Muscle layer of colon (tissue), 2 donors: ENCODE data around the gene TBC1D10B.
"Not testable (repeated sequence)": the region's sequence is repeated elsewhere in the genome, so short reads cannot be mapped to it uniquely, and the experiment has no call there.

Experiments
- H3K27ac ChIP-seq: one replicate; pipeline ENCODE4 v1.7.0; 2013; ENCODE audit warnings: low read depth, mild to moderate bottlenecking, low read length, moderate library complexity
- H3K27me3 ChIP-seq, 2 donors: one replicate each; pipeline ENCODE4 v1.7.0; 2013; ENCODE audit warnings: low read length in 2 of 2, mild to moderate bottlenecking in 2 of 2; ENCODE audit not compliant: insufficient read depth in 2 of 2, control insufficient read depth in 1 of 2
- H3K36me3 ChIP-seq: one replicate; pipeline ENCODE4 v1.7.0; 2013; ENCODE audit warnings: mild to moderate bottlenecking, low read length; ENCODE audit not compliant: insufficient read depth
- H3K4me1 ChIP-seq: one replicate; pipeline ENCODE4 v1.7.0; 2013; ENCODE audit warnings: mild to moderate bottlenecking, low read length; ENCODE audit not compliant: insufficient read depth
- H3K4me3 ChIP-seq, 2 donors: one replicate each; pipeline ENCODE4 v1.7.0; 2013; ENCODE audit warnings: low read length in 2 of 2, low read depth in 1 of 2, mild to moderate bottlenecking in 1 of 2, moderate library complexity in 1 of 2
- H3K9ac ChIP-seq: one replicate; pipeline ENCODE4 v1.7.0; 2013; ENCODE audit warnings: low read length
- H3K9me3 ChIP-seq: one replicate; pipeline ENCODE4 v1.7.0; 2013; ENCODE audit warnings: mild to moderate bottlenecking, low read length
- donor health status: abdominal sarcoma.
- donor health status: Adenocarcinoma of cecum.

The TBC1D10B gene

DNA sequence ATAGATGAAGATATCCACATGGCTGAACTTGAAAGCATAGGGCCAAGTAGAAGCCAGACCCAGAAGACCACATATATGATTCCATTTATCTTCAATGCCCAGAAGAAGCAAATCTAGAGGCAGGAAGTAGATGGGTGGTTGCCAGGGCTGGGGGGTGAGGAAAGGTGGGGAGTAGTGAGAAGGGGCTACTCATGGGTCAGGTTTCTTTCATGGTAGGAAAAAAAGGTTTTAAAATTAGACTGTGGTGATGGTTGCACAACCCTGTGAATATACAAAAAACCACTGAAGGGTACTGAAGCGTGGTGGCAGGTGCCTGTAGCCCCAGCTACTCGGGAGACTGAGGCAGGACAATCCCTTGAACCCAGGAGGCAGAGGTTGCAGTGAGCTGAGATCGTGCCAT lies 20.6 kb downstream of the TBC1D10B start:
- no peaks in the 10 kb centered on the region for H3K27me3 ChIP-seq
- H3K9me3 ChIP-seq: no peaks in the 10 kb centered on the region
- H3K4me1 ChIP-seq: peaks cover 33% of the 10 kb centered on the region
- H3K36me3 ChIP-seq: peaks cover 30% of the 10 kb centered on the region
- H3K4me3 ChIP-seq: no peak overlapping the region
- no peak overlapping the region for H3K27ac ChIP-seq
- H3K9ac ChIP-seq: no peak overlapping the region

DNA sequence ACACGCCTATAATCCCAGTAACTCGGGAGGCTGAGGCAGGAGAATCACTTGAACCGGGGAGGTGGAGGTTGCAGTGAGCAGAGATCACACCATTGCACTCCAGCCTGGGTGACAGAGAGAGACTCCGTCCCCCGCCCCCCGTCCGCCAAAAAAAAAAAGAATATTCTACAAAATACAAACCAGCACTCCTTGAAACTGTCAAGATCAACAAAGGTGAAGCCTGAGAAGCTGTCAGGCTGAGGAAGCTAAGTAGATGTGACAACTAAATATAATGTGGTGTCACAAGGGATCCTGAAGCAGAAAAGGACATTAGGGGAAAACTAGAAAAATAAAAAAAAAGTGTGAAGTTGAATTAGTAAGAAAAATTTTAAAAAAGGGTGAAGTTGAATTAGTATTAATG lies 21.4 kb downstream of the TBC1D10B start:
- Histone ChIP-seq H3K9ac (no peak overlapping the region), H3K9me3 (no peaks in the 10 kb centered on the region), H3K27me3 (no peaks in the 10 kb centered on the region), H3K4me1 (peaks cover 26% of the 10 kb centered on the region), H3K27ac (no peak overlapping the region), H3K4me3 (no peak overlapping the region), H3K36me3 (peaks cover 30% of the 10 kb centered on the region)

DNA sequence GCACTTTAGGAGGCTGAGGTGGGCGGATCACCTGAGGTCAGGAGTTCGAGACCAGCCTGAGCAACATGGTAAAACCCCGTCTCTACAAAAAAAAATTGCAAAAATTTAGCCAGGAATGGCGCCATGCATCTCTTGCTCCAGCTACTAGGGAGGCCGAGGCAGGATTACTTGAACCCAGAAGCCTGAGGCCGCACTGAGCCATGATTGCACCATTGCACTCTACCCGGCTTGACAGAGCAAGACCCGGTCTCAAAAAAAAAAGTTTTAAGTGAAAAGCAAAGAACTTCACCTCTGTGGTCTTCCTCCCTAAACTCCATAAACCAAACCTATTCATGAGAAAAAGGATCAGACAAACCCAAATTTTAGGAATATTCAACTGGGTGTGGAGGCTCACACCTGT lies 22.2 kb downstream of the TBC1D10B start:
- peaks cover 25% of the 10 kb centered on the region for H3K36me3 ChIP-seq
- H3K27ac ChIP-seq: no peak overlapping the region
- H3K4me3 ChIP-seq: no peak overlapping the region
- peaks cover 19% of the 10 kb centered on the region for H3K4me1 ChIP-seq
- H3K9me3 ChIP-seq: no peaks in the 10 kb centered on the region
- no peaks in the 10 kb centered on the region for H3K27me3 ChIP-seq
- H3K9ac ChIP-seq: no peak overlapping the region

DNA sequence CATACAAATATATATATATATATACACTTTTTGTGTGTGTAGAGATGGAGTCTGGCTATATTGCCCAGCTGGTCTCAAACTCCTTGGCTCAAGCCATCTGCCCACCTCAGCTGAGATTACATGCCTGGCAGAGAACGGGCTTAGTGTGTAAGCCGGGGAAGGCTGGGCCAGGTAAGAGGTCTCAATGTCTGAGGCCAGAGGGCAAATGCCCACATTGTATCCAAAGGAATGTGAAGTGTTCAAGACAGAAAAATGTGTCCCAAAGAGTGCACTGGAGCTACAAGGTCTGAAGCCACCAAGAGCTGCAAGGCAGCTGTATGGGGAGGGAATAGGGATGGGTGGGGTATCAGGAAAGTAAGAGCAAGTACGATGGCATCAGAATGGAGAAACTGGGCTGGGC lies 24.0 kb downstream of the TBC1D10B start:
- Histone ChIP-seq H3K4me3 (no peak overlapping the region), H3K27ac (no peak overlapping the region), H3K36me3 (peaks cover 9% of the 10 kb centered on the region), H3K9ac (no peak overlapping the region), H3K9me3 (no peaks in the 10 kb centered on the region), H3K27me3 (no peaks in the 10 kb centered on the region), H3K4me1 (peaks cover under 1% of the 10 kb centered on the region)

DNA sequence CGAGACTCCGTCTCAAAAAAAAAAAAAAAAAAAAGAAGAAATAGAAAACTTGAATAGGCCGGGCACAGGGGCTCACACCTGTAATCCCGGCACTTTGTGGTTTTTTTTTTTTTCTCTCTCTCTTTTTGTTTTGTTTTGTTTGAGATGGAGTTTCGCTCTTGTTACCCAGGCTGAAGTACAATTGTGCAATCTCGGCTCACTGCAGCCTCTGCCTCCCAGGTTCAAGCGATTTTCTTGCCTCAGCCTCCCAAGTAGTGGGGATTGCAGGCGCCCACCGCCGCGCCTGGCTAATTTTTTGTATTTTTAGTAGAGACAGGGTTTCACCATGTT lies 26.8 kb downstream of the TBC1D10B start:
- H3K9me3 ChIP-seq, H3K27me3 ChIP-seq, H3K9ac ChIP-seq, H3K4me3 ChIP-seq, H3K36me3 ChIP-seq, H3K27ac ChIP-seq, H3K4me1 ChIP-seq: not testable (repeated sequence)

DNA sequence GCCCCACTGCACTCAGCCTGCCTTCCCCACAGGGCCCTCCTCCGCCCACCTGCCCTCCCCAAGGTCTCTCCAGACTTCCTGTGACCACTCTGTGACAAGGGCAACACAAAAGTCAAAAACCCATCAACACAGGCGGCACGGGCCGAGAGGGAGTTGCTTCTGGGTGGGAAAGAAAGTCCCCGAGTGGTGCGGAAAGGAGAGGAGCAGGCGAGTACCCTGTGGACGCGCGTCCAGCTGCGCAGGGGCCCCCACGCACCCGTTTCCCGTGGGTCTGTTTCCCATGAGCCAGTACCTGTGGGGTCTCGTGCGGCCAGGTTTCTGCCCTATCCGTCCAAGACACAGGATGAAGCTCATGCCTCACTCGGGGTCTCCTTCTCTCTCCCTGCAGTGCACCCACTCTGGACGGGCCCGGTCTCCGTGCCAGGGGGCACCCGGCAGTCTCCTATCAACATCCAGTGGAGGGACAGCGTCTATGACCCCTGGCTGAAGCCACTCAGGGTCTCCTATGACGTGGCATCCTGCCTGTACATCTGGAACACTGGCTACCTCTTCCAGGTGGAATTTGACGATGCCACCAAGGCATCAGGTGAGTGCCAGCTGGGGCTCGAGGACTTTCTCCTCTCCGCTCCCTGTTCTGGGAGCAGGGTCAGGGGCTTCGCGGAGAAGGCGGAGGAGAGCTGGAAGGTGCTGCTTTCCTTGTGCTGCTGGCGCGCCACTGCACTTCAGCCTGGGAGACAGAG lies 27.4 kb downstream of the TBC1D10B start:
- H3K9me3 ChIP-seq: no peaks in the 10 kb centered on the region
- H3K27ac ChIP-seq: no peak overlapping the region
- H3K36me3 ChIP-seq: no peaks in the 10 kb centered on the region
- H3K4me1 ChIP-seq: no peaks in the 10 kb centered on the region
- H3K4me3 ChIP-seq: no peak overlapping the region
- no peak overlapping the region for H3K9ac ChIP-seq
- no peaks in the 10 kb centered on the region for H3K27me3 ChIP-seq

DNA sequence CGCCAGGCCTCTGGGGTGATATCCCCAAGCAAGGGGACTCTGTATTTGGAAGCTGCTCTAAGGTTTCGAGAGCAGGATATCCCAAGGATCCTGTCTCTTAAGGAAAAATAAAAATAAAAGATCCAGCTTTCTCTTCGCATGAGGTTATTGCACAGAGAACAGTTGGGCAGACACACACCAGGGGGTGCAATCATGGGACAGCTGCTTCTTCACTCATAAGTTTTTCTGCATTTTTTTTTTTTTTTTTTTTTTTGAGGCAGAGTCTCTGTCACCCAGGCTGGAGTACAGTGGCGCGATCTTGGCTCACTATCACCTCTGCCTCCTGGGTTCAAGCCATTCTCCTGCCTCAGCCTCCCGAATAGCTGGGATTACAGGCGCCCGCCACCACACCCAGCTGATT lies 28.3 kb downstream of the TBC1D10B start:
- H3K9ac ChIP-seq, H3K9me3 ChIP-seq, H3K36me3 ChIP-seq, H3K4me1 ChIP-seq, H3K27me3 ChIP-seq, H3K4me3 ChIP-seq, H3K27ac ChIP-seq: not testable (repeated sequence)

DNA sequence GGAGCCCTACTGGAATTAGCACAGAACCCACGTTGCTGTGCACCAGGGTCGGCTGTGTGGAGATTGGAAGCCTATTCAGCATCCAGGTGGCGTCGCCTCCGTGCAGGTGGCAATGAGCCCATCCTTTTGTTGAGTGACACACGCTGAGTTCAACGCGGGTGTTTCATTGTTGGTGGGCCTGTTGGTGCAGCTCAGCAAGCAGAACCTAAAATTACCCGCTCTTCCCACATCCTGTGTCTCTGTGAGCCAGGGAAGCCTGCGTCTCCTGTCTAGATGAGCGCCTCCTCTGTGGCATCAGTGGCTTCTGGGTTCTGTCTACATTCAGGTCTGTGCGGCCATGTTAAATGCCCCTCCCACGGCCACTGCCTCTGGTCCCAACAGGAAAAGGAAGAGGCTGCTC lies 29.7 kb downstream of the TBC1D10B start:
- Histone ChIP-seq H3K4me3 (no peak overlapping the region), H3K27ac (no peak overlapping the region), H3K9me3 (no peaks in the 10 kb centered on the region)

DNA sequence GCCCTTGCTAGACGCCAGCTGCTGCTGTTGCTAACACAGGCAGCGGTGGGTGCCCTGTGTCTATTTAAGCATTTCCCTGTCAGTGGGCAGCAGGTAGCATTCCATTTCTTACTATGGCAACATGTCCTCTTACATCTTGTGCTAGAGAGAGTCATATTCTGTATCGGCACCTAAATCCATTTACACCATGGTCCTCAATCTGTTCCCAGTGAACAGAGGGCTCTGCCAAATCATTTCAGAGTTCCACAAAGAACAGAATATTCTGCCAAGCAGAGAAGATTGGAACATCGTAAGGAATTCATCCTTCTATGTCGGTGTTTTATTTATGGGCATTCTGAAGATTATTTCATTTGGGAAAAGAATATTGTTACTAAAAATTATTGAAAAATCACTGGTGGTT lies 31.6 kb downstream of the TBC1D10B start:
- H3K27me3 ChIP-seq, H3K4me3 ChIP-seq, H3K4me1 ChIP-seq, H3K27ac ChIP-seq, H3K9ac ChIP-seq, H3K9me3 ChIP-seq, H3K36me3 ChIP-seq: not testable (repeated sequence)

More for the DNA sequence above, 29.7 kb downstream of the TBC1D10B start:
- H3K36me3 ChIP-seq: no peaks in the 10 kb centered on the region
- peaks cover 4% of the 10 kb centered on the region for H3K4me1 ChIP-seq
- H3K27me3 ChIP-seq: no peaks in the 10 kb centered on the region
- H3K9ac ChIP-seq: no peak overlapping the region

DNA sequence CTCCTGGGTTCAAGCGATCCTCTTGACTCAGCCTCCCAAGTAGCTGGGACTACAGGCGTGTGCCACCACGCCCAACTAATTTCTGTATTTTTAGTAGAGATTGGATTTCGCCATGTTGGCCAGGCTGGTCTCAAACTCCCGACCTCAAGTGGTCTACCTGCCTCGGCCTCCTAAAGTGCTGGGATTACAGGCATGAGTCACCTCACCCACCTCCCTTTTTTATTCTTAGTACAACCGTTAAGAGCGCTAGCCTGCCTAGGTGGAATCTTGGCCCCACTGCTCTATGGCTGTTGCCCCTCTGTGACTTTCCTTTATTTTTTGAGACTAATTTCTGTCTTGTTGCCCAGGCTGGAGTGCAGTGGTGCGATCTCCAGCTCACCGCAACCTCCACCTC lies 32.3 kb downstream of the TBC1D10B start:
- H3K36me3 ChIP-seq, H3K4me1 ChIP-seq, H3K4me3 ChIP-seq, H3K27ac ChIP-seq, H3K27me3 ChIP-seq, H3K9ac ChIP-seq, H3K9me3 ChIP-seq: not testable (repeated sequence)

DNA sequence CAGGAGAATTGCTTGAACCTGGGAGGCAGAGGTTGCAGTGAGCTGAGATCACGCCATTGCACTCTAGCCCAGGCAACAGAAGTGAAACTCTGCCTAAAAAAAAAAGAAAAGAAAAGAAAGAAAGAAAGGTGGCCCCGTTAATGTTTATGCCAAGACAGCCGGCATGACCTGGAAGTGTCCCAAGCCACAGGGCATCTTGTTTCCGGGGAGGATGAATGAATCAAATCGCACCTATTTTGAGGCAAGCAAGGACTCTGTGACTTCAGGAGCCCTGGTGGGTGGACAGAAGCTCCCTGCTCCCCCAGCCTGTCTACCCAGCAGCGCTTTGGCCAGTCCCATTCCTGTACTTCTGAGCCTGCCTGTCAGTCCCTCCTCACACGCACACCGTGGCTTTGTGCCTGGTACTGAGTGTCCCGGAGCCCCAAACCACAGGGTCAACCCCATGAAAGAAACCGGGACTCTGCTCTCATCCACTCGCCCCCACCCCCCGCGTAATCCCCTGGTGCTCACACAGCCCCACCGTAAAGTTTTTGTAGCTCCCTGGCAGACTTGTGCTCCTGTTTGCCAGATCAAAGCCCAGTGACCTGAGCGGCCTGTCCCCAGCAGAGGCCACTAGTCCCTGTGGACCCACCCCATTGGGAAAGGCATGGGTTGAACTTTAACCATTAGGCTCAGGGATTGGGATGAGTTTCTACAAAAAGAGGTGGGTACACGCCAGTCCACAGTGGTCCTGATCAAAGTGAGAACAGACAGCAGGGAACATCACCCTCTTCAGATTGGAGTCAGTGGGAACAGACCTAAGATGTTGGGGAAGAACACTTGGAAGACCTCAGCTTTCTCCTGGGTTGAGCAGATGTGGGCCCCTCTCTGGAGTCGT lies 34.5 kb downstream of the TBC1D10B start:
- H3K27me3 ChIP-seq: no peaks in the 10 kb centered on the region
- H3K9ac ChIP-seq: no peak overlapping the region
- H3K27ac ChIP-seq: peak overlapping the region; percentile 49
- peak overlapping the region; percentile 31 to 59 for H3K4me3 ChIP-seq
- H3K36me3 ChIP-seq: no peaks in the 10 kb centered on the region
- no peaks in the 10 kb centered on the region for H3K9me3 ChIP-seq
- peaks cover 5% of the 10 kb centered on the region for H3K4me1 ChIP-seq
